Prostate gland (tissue), 2 donors: ENCODE results near the gene SSTR1. TPM values are rescaled to one million over a fixed set of nuclear protein-coding genes. Genes with fewer than 3 reads are reported as not detected.

Source experiments
- DNase-seq: peaks from one replicate; pipeline ENCODE4 v3.0.0-alpha.2; 2019; ENCODE audit warnings: low spot score
- H3K27ac ChIP-seq, 2 donors: fragments of 200-600 bp; sonication (generic); 2 replicates each; pipeline ENCODE4 v1.5.1; 2017 to 2019
- H3K27me3 ChIP-seq: fragments of 200-600 bp; sonication (generic); replicated peaks from 2 replicates; pipeline ENCODE4 v1.5.1; 2019; ENCODE audit not compliant: insufficient read depth
- H3K36me3 ChIP-seq, 2 donors: fragments of 200-600 bp; sonication (generic); 1 replicate in 1 of 2; 2 replicates in 1 of 2; pipeline versions ENCODE4 v1.5.1 to v1.8.1; 2017 to 2019
- H3K4me1 ChIP-seq: fragments of 200-600 bp; sonication (generic); replicated peaks from 2 replicates; pipeline ENCODE4 v1.5.1; 2019
- H3K4me3 ChIP-seq, 2 donors: fragments of 200-600 bp; sonication (generic); 2 replicates each; pipeline ENCODE4 v1.5.1; 2017 to 2019
- H3K9me3 ChIP-seq: fragments of 200-600 bp; sonication (generic); 2 replicates; pipeline ENCODE4 v1.5.1; 2017
- POLR2A ChIP-seq: fragments of 450-650 bp; IDR thresholded peaks from one replicate; pipeline ENCODE4 v1.6.1; 2016; ENCODE audit warnings: antibody characterized with exemption, mild to moderate bottlenecking
- POLR2AphosphoS5 ChIP-seq: sonication (generic); formaldehyde crosslinking; IDR thresholded peaks from one replicate; pipeline ENCODE4 v1.6.1; 2017; ENCODE audit warnings: antibody characterized with exemption
- WGBS: methylation state at CpG from one replicate; pipeline ENCODE4 v1.1.5; 2018; 5-methylcytosine and 5-hydroxymethylcytosine counted together
- intact Hi-C: fragments of 100-400 bp; cut with DNase I; formaldehyde crosslinking; loops from one replicate; pipeline ENCODE4 v1.14.2; 2022
- total RNA-seq, 2 donors: library from RNA; depleted of rRNA; stranded (reverse); fragments of >200 nt; gene quantifications; one replicate each; pipeline ENCODE4 v1.1.0, GENCODE V29; 2016
- TF ChIP-seq, protein P1 (sequence below), 4 experiments: fragments of 200-600 bp in 2 of 4; fragments of 450-650 bp in 2 of 4; sonication (generic) in 2 of 4; IDR thresholded peaks; 1 replicate in 3 of 4; 2 replicates in 1 of 4; pipeline ENCODE4 v1.5.1; 2016 to 2019; ENCODE audit warnings: antibody characterized with exemption in 4 of 4, mild to moderate bottlenecking in 2 of 4, moderate library complexity in 2 of 4

The SSTR1 gene, protein sequence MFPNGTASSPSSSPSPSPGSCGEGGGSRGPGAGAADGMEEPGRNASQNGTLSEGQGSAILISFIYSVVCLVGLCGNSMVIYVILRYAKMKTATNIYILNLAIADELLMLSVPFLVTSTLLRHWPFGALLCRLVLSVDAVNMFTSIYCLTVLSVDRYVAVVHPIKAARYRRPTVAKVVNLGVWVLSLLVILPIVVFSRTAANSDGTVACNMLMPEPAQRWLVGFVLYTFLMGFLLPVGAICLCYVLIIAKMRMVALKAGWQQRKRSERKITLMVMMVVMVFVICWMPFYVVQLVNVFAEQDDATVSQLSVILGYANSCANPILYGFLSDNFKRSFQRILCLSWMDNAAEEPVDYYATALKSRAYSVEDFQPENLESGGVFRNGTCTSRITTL
- total RNA-seq = under 1 TPM; 0.23 to 0.80 TPM

DNA sequence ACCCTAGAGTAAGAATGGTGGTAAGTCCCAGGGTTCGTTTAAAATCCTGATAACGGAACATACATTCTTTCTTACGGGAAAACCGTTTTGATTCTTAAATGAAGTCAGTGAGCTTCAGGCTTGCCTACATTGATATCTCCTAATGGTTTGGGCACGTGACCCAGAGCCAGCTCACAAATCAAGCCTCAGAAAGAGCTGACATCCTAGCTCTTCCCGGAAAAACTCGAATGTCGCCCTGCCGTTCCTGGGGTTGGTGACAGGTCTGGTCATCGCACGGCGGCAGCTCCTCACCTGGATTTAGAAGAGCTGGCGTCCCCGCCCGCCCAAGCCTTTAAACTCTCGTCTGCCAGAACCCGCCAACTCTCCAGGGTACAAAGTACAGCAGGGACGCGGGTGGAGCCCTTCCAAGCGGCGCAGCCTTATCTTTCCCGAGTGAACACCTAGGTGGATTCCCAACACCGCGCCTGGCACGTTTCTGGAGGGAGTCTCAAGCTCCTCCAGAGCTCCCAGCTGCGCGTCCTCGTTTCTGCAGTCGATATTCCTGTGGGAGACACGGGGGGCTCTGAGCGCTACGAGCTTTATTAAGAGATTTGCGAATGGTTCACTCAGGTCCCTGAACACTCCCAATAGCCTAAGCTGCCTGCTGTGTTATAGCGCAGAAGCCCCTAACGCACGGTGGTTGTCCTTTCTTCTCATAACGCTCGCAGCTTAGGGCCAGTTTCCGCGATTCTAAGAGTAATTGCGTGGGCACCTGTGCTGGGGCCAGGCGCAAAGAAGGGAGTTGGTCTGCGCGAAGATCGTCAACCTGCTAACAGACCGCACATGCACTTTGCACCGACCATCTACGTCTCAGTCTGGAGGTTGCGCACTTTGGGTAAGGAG is at the start of gene SSTR1:
Gene SSTR1 (plus strand): TSS at position 169 of the 882 bp plus-strand sequence. CDS start 1,486 bp downstream, outside the sequence.
- intact Hi-C loops = no loop called here
- WGBS = 2% methylated on average over 49 of the region's 49 CpGs
- H3K36me3 ChIP-seq = no peaks in the 10 kb centered on the region
- DNase-seq = no peak
- peaks cover 8% of the 10 kb centered on the region for H3K27me3 ChIP-seq
- H3K9me3 ChIP-seq = no peaks in the 10 kb centered on the region
- TF ChIP-seq POLR2A (no peak), POLR2AphosphoS5 (no peak)
- TF ChIP-seq, protein P1, sequence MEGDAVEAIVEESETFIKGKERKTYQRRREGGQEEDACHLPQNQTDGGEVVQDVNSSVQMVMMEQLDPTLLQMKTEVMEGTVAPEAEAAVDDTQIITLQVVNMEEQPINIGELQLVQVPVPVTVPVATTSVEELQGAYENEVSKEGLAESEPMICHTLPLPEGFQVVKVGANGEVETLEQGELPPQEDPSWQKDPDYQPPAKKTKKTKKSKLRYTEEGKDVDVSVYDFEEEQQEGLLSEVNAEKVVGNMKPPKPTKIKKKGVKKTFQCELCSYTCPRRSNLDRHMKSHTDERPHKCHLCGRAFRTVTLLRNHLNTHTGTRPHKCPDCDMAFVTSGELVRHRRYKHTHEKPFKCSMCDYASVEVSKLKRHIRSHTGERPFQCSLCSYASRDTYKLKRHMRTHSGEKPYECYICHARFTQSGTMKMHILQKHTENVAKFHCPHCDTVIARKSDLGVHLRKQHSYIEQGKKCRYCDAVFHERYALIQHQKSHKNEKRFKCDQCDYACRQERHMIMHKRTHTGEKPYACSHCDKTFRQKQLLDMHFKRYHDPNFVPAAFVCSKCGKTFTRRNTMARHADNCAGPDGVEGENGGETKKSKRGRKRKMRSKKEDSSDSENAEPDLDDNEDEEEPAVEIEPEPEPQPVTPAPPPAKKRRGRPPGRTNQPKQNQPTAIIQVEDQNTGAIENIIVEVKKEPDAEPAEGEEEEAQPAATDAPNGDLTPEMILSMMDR (IDR thresholded peaks at IDR 0.05) = no peak
- no peak within 1 kb of the TSS for H3K27ac ChIP-seq
- H3K4me3 ChIP-seq = peak within 1 kb of the TSS in 1 of 2 donors; percentile 24
- H3K4me1 ChIP-seq = no peaks in the 10 kb centered on the region

DNA sequence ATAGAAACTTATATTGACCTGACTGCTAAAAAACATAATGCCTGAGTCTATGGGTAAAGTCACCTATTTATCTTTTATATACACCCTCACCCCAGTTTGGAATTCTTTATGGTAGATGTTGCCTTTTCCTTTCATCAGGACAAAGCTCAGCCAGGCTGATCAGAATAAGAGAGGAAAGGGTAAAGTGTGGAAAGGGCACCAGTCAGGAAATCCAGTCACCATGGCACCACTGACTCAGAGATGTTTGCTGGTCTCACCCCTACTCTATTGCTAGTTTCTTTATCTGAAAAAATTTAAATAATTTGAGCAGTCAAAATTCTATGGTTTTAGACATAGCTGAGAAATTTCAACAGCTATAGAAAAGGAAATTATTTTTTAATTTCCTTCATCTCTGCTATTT is 49.2 kb upstream of the SSTR1 start:
- no peak overlapping the region for H3K4me3 ChIP-seq
- no peak overlapping the region for H3K27ac ChIP-seq
- no peaks in the 10 kb centered on the region for H3K9me3 ChIP-seq
- intact Hi-C loops = no loop called here
- no peaks in the 10 kb centered on the region for H3K4me1 ChIP-seq
- H3K27me3 ChIP-seq = no peaks in the 10 kb centered on the region
- H3K36me3 ChIP-seq = no peaks in the 10 kb centered on the region
- DNase-seq = no peak
- TF ChIP-seq POLR2AphosphoS5 (no peak), POLR2A (no peak)
- TF ChIP-seq, protein P1 (IDR thresholded peaks at IDR 0.05) = no peak

DNA sequence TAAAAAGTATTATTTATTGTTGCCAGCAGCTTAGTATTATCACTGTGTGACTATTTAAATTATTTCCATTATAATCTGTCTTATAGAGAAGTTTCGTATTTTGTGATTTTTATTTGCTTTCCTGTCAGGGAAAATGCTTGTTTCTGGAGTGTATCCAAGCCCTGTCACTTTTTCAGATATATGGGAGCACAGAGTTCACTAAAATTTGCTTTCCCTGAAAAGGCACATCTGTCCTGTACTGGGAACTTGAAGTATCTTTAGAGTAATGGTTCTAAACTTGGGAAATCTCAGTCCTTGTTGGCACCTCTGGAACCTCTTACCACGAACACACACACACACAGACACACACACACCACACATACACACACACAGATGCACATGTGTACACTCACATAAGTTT is 39.3 kb upstream of the SSTR1 start:
- 26% methylated on average over 2 of the region's 2 CpGs for WGBS
- intact Hi-C loops = no loop called here
- no peak overlapping the region for H3K27ac ChIP-seq
- no peaks in the 10 kb centered on the region for H3K4me1 ChIP-seq
- H3K4me3 ChIP-seq = no peak overlapping the region
- H3K9me3 ChIP-seq = no peaks in the 10 kb centered on the region
- H3K27me3 ChIP-seq = no peaks in the 10 kb centered on the region
- no peak for TF ChIP-seq POLR2A
- TF ChIP-seq, protein P1 (IDR thresholded peaks at IDR 0.05) = no peak
- no peak for TF ChIP-seq POLR2AphosphoS5
- H3K36me3 ChIP-seq = no peaks in the 10 kb centered on the region
- DNase-seq = no peak

DNA sequence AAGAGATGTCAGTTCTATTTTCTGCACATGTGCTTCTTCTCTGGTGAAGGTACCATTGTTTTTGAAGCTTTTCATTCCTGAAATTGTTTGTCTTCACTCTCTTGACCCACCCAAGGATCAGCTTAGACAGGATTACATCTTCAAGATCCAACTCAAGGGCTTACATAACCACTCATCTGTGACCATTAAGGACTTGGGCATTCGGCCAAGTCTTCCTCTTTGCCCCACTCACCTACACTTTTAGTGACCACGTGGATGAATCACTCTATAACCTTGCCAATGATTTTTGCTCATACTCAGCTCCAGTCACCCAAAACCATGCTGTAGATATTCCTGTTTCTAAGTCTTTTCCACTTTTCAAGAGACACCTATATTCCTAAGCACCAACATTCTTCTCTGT is 36.5 kb upstream of the SSTR1 start:
- intact Hi-C loops = no loop called here
- TF ChIP-seq, protein P1 (IDR thresholded peaks at IDR 0.05) = no peak
- no peak for TF ChIP-seq POLR2A
- no peak for TF ChIP-seq POLR2AphosphoS5
- Histone ChIP-seq H3K4me3 (no peak overlapping the region), H3K4me1 (no peaks in the 10 kb centered on the region), H3K27ac (no peak overlapping the region), H3K36me3 (no peaks in the 10 kb centered on the region), H3K27me3 (no peaks in the 10 kb centered on the region), H3K9me3 (no peaks in the 10 kb centered on the region)
- no peak for DNase-seq
- WGBS = 44% methylated on average over 2 of the region's 2 CpGs
